ENCODE results near the gene DUSP16.

DNA sequence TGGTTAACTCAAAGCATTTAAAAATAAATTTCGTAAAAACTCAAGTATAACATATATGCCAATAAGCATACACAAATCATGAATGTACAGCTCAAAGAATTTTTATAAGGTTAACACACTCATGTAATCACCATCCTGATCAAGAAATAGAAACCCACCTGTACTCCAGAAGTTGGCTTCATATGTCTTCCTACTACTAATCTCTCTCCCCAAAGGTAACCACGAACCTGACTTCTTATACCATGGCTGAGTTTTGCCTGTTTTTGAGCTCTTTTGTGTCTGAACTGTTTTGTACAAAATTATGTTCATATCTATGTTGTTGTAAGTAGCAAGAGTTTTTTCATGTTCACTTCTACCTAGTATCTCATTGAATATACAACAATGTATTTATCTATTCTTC lies 18.7 kb downstream of the DUSP16 start:
- TF ChIP-seq BHLHE40 (IDR thresholded peaks at IDR 0.05; ENCODE audit: borderline replicate concordance) (no peak), FOXM1 (IDR thresholded peaks at IDR 0.05; ENCODE audit: borderline replicate concordance) (no peak), SUZ12 (IDR thresholded peaks at IDR 0.05) (no peak), TARDBP (IDR thresholded peaks at IDR 0.05) (no peak), FOXA1 (IDR thresholded peaks at IDR 0.05) (no peak), SP1 (IDR thresholded peaks at IDR 0.05) (no peak), CTBP1 (IDR thresholded peaks at IDR 0.05; ENCODE audit: borderline replicate concordance) (no peak), ZNF384 (IDR thresholded peaks at IDR 0.05) (no peak), LEF1 (IDR thresholded peaks at IDR 0.05; ENCODE audit: borderline replicate concordance) (no peak), ARNT (IDR thresholded peaks at IDR 0.05) (no peak)
- TF ChIP-seq, protein P1, sequence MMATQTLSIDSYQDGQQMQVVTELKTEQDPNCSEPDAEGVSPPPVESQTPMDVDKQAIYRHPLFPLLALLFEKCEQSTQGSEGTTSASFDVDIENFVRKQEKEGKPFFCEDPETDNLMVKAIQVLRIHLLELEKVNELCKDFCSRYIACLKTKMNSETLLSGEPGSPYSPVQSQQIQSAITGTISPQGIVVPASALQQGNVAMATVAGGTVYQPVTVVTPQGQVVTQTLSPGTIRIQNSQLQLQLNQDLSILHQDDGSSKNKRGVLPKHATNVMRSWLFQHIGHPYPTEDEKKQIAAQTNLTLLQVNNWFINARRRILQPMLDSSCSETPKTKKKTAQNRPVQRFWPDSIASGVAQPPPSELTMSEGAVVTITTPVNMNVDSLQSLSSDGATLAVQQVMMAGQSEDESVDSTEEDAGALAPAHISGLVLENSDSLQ (IDR thresholded peaks at IDR 0.05), result no peak

Measured in HEK293T (cell line).